CD4-positive, alpha-beta T cell (primary cell): ENCODE measurements around the gene FLT3LG. TPM values are rescaled to one million over a fixed set of nuclear protein-coding genes. Genes with fewer than 3 reads are reported as not detected.

Experiments
- ATAC-seq: fragments of 200-7000 bp; cut with Tn5 transposase; one replicate; pipeline ENCODE4 v1.10.0; 2022; ENCODE audit warnings: mild to moderate bottlenecking; ENCODE audit not compliant: poor library complexity
- CTCF ChIA-PET: fragments of 350-600 bp; sonication (Branson Sonifier 250); formaldehyde crosslinking; loops from one replicate; lab custom pipeline; 2021; ENCODE audit warnings: antibody characterized with exemption, inconsistent platforms; lab: Charles Lee
- POLR2A ChIA-PET: fragments of 350-600 bp; sonication (Branson Sonifier 250); formaldehyde crosslinking; loops from one replicate; lab custom pipeline; 2021; ENCODE audit warnings: antibody characterized with exemption, inconsistent platforms; lab: Charles Lee
- DNase-seq, 14 experiments: peaks; one replicate each; pipeline ENCODE4 v3.0.0-alpha.2; 2013 to 2020; ENCODE audit warnings: mixed read lengths in 2 of 14
- H3K27ac ChIP-seq, 2 donors: one replicate each; pipeline versions ENCODE4 v1.5.1 to v1.7.0; 2013; ENCODE audit warnings: low read length in 2 of 2, low read depth in 1 of 2, mild to moderate bottlenecking in 1 of 2
- H3K27me3 ChIP-seq, 2 experiments: 1 replicate in 1 of 2; 2 replicates in 1 of 2; pipeline versions ENCODE4 v1.6.1 to v1.7.0; 2013; ENCODE audit warnings: low read length in 2 of 2, control low read depth in 1 of 2, mild to moderate bottlenecking in 1 of 2, moderate library complexity in 1 of 2; ENCODE audit not compliant: insufficient read depth in 2 of 2, control insufficient read depth in 1 of 2
- H3K36me3 ChIP-seq: one replicate; pipeline ENCODE4 v1.6.1; 2013; ENCODE audit warnings: low read length, control low read depth; ENCODE audit not compliant: insufficient read depth
- H3K4me1 ChIP-seq: one replicate; pipeline ENCODE4 v1.6.1; 2013; ENCODE audit warnings: low read length, control low read depth; ENCODE audit not compliant: insufficient read depth
- H3K4me3 ChIP-seq: one replicate; pipeline ENCODE4 v1.5.1; 2013; ENCODE audit warnings: mild to moderate bottlenecking, low read length, moderate library complexity
- H3K9me3 ChIP-seq, 2 experiments: 1 replicate in 1 of 2; 2 replicates in 1 of 2; pipeline versions ENCODE4 v1.6.1 to v1.7.0; 2013; ENCODE audit warnings: low read length in 2 of 2, mild to moderate bottlenecking in 2 of 2, control low read depth in 1 of 2, moderate library complexity in 1 of 2; ENCODE audit not compliant: control insufficient read depth in 1 of 2, insufficient read depth in 1 of 2
- H3K27ac Mint-ChIP-seq: one replicate; pipeline ENCODE4 v1.8.0; 2020; ENCODE audit warnings: mixed read lengths
- H3K27me3 Mint-ChIP-seq: one replicate; pipeline ENCODE4 v1.8.0; 2021; ENCODE audit warnings: mixed read lengths
- H3K36me3 Mint-ChIP-seq: one replicate; pipeline ENCODE4 v1.8.0; 2021; ENCODE audit warnings: low read depth, mixed read lengths
- H3K4me1 Mint-ChIP-seq: one replicate; pipeline ENCODE4 v1.8.0; 2021; ENCODE audit warnings: low read depth, mixed read lengths
- H3K4me3 Mint-ChIP-seq: one replicate; pipeline ENCODE4 v1.8.0; 2020; ENCODE audit warnings: mild to moderate bottlenecking, mixed read lengths
- H3K9me3 Mint-ChIP-seq: one replicate; pipeline ENCODE4 v1.8.0; 2020; ENCODE audit warnings: mixed read lengths
- intact Hi-C, 2 experiments: fragments of 100-400 bp; cut with DNase I in 1 of 2; cut with micrococcal nuclease in 1 of 2; formaldehyde crosslinking; loops; one replicate each; pipeline versions ENCODE4 v1.15.1 to v1.9.0; 2023 to 2025; cut with DNase I, micrococcal nuclease
- total RNA-seq, 174 experiments: library from RNA in 2 of 174; stranded (reverse) in 2 of 174; gene quantifications; one replicate each; pipeline ENCODE4 v1.2.3 and lab custom pipeline; 2021 to 2026
- TF ChIP-seq, protein P1 (sequence below): fragments of 200-600 bp; IDR thresholded peaks from one replicate; pipeline ENCODE4 v1.8.0; 2022; ENCODE audit warnings: antibody characterized with exemption, mild to moderate bottlenecking

Gene FLT3LG
- total RNA-seq, 2 experiments from 2014 or later, result 311 to 325 TPM

DNA sequence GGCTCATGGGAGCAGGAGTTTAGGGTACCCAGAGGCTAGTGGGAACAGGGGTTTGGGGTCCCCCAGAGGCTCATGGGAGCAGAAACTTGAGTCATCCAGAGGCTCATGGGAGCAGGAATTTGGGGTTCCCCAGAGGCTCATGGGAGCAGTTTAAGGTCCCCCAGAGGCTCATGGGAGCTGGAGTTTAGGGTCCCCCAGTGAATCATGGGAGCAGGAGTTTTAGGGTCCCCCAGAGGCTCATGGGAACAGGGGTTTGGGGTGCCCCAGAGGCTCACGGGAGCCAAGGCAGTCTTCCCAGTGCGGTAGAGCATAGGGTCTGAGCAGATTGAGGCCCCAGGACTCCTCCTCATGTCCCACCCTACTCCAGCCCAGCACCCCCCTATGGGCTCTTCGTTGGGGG lies 8.6 kb upstream of the FLT3LG start:
- Mint-ChIP-seq H3K4me3 (no peak overlapping the region), H3K4me1 (peaks cover 15% of the 10 kb centered on the region), H3K27ac (peak overlapping the region; percentile 74), H3K27me3 (no peaks in the 10 kb centered on the region), H3K9me3 (no peaks in the 10 kb centered on the region), H3K36me3 (peaks cover 18% of the 10 kb centered on the region)
- DNase-seq, result no peak
- peaks cover 44% of the 10 kb centered on the region for H3K36me3 ChIP-seq
- ChIA-PET POLR2A (interaction anchor here (1.0 to 1.5 kb wide), 2 partner anchors 12 to 14 kb away, joined by 3 to 7 read pairs; partner anchors contain the start of genes ALDH16A1 and PIH1D1), CTCF (no interaction called here)
- peaks cover 67% of the 10 kb centered on the region for H3K4me1 ChIP-seq
- no peaks in the 10 kb centered on the region for H3K9me3 ChIP-seq
- TF ChIP-seq, protein P1, sequence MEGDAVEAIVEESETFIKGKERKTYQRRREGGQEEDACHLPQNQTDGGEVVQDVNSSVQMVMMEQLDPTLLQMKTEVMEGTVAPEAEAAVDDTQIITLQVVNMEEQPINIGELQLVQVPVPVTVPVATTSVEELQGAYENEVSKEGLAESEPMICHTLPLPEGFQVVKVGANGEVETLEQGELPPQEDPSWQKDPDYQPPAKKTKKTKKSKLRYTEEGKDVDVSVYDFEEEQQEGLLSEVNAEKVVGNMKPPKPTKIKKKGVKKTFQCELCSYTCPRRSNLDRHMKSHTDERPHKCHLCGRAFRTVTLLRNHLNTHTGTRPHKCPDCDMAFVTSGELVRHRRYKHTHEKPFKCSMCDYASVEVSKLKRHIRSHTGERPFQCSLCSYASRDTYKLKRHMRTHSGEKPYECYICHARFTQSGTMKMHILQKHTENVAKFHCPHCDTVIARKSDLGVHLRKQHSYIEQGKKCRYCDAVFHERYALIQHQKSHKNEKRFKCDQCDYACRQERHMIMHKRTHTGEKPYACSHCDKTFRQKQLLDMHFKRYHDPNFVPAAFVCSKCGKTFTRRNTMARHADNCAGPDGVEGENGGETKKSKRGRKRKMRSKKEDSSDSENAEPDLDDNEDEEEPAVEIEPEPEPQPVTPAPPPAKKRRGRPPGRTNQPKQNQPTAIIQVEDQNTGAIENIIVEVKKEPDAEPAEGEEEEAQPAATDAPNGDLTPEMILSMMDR, result no peak
- ATAC-seq, result no peak
- intact Hi-C loops, result no loop called here
- H3K27me3 ChIP-seq, result no peaks in the 10 kb centered on the region
- H3K27ac ChIP-seq, result peak overlapping the region; percentile 36 to 61
- no peak overlapping the region for H3K4me3 ChIP-seq

DNA sequence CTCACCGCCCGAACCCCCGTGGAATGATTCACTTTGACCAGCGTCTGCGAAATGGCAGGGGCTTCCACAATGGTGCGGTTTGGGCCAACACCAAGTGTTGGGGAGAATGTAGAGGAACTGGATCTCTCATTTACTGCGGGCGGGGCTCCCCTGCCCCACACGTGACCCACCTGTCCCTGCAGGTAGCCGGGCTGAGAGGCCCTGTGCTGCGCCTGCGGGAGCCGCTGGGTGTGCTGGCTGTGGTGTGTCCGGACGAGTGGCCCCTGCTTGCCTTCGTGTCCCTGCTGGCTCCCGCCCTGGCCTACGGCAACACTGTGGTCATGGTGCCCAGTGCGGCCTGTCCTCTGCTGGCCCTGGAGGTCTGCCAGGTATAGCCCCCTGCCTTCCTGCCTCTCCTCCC lies 5.8 kb upstream of the FLT3LG start:
- H3K4me1 Mint-ChIP-seq, result peaks cover 35% of the 10 kb centered on the region
- H3K27ac ChIP-seq, result peak overlapping the region; percentile 86 to 96
- peaks cover 92% of the 10 kb centered on the region for H3K4me1 ChIP-seq

DNA sequence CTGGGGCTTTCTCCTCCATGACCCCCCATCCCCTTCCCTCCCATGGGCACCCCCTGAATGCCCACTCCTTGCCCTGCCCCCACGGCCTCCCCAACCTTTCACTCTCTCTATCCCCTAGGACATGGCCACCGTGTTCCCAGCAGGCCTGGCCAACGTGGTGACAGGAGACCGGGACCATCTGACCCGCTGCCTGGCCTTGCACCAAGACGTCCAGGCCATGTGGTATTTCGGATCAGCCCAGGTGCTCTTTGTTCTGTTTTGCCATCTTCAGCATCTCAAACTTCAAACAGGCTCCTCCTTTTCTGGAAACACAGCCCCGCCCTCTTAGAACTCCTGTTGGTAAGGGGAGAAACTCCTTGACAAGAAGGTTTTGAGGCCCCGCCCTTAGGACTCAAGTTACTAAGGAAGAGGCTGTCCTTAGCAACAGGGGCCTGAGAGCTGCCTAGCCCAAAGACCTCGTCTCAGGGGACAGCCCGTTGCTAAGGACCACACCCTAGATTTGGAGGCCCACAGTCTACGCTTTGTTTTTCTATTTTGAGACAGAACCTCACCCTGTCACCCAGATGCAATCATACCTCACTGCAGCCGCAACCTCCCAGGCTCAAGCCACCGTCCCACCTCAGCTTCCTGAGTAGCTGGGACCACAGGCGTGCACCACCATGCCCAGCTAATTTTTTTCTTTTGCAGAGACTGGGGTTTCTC lies 5.1 kb upstream of the FLT3LG start:
- POLR2A ChIA-PET, result interaction anchor here (0.6 to 6.4 kb wide), 14 partner anchors 10 to 211 kb away, joined by 3 to 120 read pairs (median 4); partner anchors contain the start of genes ALDH16A1, KASH5, PIH1D1 and PRMT1
- peaks cover 14% of the 10 kb centered on the region for H3K36me3 Mint-ChIP-seq
- Histone ChIP-seq H3K36me3 (peaks cover 32% of the 10 kb centered on the region), H3K4me1 (peaks cover 96% of the 10 kb centered on the region), H3K4me3 (peak overlapping the region; percentile 9), H3K27me3 (no peaks in the 10 kb centered on the region), H3K27ac (peak overlapping the region; percentile 86 to 96), H3K9me3 (no peaks in the 10 kb centered on the region)
- intact Hi-C loops, result loop anchor here (1.0 to 2.0 kb wide), 3 partner anchors 15 to 171 kb away; partner anchors contain the start of genes ALDH16A1 (in 1 of the 2) and RRAS (in 1 of the 2)
- CTCF ChIA-PET, result interaction anchor here (1.0 to 2.4 kb wide), 3 partner anchors 25 to 475 kb away, joined by 3 to 19 read pairs (median 6); partner anchors contain the start of genes GYS1 and RUVBL2
- peaks cover 42% of the 10 kb centered on the region for H3K4me1 Mint-ChIP-seq
- peak overlapping the region; percentile 84 for H3K4me3 Mint-ChIP-seq
- DNase-seq (peak; percentile 74 to 99 (median 84)), ATAC-seq (peak; percentile 75)
- peak overlapping the region; percentile 98 for H3K27ac Mint-ChIP-seq
- H3K9me3 Mint-ChIP-seq, result no peaks in the 10 kb centered on the region
- TF ChIP-seq, protein P1, result no peak
- no peaks in the 10 kb centered on the region for H3K27me3 Mint-ChIP-seq

More for the DNA sequence above, 5.8 kb upstream of the FLT3LG start:
- H3K27me3 Mint-ChIP-seq, result no peaks in the 10 kb centered on the region
- H3K36me3 ChIP-seq, result peaks cover 35% of the 10 kb centered on the region
- intact Hi-C loops, result loop anchor here (1.0 to 2.0 kb wide), 2 partner anchors 14 to 15 kb away; partner anchors contain the start of gene ALDH16A1 (in 1 of the 2)
- peak overlapping the region; percentile 98 for H3K27ac Mint-ChIP-seq
- DNase-seq (peak in 1 of 14 experiments; percentile 59), ATAC-seq (no peak)
- POLR2A ChIA-PET, result interaction anchor here (0.6 to 6.4 kb wide), 6 partner anchors 14 to 144 kb away, joined by 3 to 120 read pairs (median 4); partner anchors contain the start of genes ALDH16A1, PIH1D1, RPL13A and RPS11
- no peaks in the 10 kb centered on the region for H3K27me3 ChIP-seq
- TF ChIP-seq, protein P1, result no peak
- H3K9me3 Mint-ChIP-seq, result no peaks in the 10 kb centered on the region
- peak overlapping the region; percentile 9 for H3K4me3 ChIP-seq
- no peak overlapping the region for H3K4me3 Mint-ChIP-seq
- H3K9me3 ChIP-seq, result no peaks in the 10 kb centered on the region
- CTCF ChIA-PET, result interaction anchor here (1.1 kb wide), 1 partner anchor 102 kb away, joined by 6 read pairs; no protein-coding TSS in a partner anchor
- H3K36me3 Mint-ChIP-seq, result peaks cover 14% of the 10 kb centered on the region
